HG03571 (cell line): ENCODE measurements around the gene INSC.

Source experiments
- ATAC-seq: cut with Tn5 transposase; IDR thresholded peaks from one replicate; pipeline ENCODE4 v1.9.1; 2021; ENCODE audit not compliant: unreplicated experiment

INSC gene

DNA sequence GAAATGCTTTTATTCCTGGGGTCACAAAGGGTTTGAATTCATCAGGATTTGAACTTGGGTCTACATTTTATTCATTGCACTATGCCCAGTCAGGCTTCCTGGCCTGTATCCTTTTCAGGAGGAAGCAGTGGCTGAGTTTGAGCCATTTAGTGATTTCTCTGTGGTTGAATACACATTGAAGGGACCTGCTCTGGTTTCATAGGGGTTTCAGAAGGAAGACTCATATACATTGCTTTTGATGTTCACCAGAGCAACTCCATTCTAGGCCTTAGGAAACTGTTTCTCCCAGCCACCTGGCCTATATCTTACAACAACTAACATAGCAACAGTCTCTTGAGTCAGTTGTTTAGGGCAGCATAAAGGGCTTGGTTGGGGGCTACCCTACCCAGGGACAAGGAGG is 165.7 kb downstream of the INSC start:
- no peak for ATAC-seq

DNA sequence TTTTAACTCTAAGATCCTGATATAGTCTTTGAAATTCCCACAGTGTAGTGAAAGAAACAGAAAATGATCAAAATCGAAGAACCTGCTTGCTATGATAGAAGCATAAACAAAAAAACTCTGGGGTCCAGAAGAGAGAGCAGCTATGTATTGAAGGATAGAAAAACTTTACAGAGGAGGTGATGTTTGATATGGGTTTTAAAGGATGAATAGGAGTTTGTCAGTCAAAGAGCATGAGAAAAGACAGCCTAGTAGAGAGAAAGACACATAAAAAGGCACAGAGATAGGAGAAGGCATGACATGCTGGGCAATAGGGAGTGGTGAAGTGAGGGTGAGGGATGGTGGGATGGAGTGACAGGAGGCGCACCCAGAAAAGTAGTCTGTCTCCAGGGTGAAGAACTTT is 168.0 kb downstream of the INSC start:
- ATAC-seq, result no peak

DNA sequence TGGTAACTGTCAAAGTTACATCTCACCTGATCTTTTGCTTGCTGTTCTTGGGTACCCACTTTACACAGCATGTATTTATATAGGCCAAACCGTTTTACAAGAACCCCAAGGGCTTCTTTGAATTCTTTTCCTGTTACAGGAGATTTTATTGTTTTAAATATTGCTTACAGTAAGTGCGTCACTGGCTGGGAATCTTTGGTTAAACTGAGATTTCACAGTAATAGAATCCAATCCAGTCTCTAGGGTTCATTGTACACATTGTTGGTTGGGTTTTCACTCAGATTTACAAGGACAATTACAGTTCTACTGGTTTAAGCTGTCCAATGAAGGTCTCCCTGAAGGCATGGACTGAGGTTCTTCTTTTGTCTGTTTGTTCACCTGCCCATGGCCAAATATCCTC is 171.7 kb downstream of the INSC start:
- ATAC-seq, result no peak

DNA sequence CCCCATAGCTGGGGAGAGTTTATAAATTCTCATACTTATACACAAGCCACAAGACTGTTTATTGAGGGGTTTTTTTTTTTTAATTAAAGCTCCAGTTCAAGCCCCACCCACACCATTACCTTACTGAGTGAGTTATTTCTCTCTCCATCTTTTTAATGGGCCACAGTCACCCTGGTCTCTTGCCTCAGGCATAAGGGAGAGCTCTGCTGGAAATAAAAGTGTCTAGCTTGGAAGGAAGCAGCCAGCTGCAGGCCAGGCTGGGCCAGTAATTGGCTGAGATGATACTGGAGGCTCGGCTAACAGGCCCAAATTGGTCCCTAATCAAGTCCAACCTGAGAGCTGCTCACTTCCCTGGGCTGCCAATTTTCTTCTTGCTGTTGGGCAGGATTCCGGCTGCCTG is 174.1 kb downstream of the INSC start:
- ATAC-seq, result no peak

DNA sequence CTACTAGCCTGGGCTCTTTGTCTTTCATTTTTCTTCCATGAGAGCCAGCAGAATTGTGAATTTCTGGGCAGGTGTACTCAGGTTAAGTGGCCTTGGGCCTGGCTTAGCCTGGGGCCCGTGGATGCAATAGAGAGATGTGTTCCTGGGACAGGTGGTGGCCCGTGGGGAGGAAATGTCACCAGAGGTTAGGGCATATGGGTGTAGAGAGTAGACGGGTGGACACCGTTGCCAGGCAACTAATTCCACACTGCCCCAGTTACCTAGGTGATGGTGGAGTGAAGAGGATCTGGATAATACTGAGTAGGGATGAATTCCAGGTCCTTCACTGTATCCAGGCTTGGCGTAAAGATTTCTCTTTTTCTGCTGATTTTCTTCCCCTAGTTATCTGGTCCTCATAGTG is 175.0 kb downstream of the INSC start:
- ATAC-seq, result no peak

DNA sequence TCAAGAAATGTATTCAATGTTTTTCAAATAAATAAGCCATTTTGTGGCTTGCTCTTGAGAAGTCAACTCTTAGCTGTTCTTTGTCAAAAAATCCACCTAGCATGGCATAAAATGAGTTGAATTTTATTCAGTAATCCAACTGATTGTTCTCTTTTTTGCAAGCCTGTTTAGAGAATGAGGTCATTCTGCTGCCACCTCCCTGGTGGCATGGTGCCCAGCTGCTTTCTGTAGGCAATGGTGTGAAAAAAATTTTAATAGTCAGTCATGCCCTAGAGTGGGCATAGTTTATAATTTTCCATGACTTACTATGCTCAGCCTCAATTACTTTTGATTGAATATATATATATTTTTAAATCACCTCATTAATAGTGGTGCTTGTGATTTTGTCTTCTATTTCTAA is 177.2 kb downstream of the INSC start:
- ATAC-seq, result no peak

DNA sequence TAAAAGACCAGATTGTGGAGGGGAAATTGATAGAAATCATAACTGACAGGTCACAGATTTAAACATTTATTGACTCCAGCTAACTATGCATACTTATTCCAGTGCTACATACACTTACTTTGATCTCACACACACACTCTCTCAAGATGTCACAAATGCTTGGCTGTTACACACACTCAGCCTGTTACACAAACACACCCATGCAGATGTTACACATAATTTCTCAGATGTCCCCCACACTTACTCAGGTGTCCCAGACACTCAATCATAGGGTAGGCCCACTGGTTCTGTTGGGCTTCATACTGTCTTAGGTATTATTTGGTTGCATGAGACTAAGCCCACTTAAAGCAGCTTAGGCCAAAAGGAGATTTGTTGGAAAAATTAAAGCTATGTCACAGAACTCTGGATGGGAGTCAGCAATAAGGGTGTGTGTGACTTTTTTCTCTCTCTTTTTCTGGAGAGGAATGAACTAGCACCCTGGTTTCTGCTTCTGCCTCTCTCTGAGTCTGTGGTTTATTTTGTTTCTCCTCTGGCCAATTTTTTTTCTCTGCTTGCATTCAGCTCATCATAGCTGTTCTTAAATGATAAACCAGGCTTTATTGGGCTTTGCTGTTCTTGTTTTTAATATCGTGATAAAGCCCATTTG is 179.4 kb downstream of the INSC start:
- ATAC-seq, result no peak

DNA sequence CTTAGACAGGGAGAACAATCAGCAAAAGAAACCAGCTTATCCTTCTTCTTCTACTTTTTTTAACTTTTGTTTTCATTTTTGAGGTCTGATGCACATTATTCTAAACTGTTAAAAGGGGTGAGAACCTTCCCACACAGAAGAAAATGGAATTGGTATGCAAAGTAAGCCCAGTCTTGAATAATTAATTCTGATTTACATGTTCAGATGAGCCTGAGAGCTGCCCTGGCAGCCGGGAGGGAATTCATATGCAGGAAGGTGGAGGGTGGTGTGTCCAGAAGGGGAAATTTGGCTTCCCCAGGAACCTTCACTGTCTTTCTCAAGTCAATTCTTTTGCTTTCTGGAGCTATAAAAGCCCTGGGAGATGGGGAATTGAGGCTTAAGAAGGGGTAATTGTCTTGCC is 181.0 kb downstream of the INSC start:
- no peak for ATAC-seq
